SJSA1 (cell line): ENCODE data around the gene PLEKHH2. TPM values are rescaled to one million over a fixed set of nuclear protein-coding genes. Genes with fewer than 3 reads are reported as not detected.

ENCODE experiments used
- DNase-seq, 2 experiments: peaks; one replicate each; pipeline ENCODE4 v3.0.0-alpha.2; 2015 to 2020; ENCODE audit warnings: low spot score in 2 of 2, low read depth in 1 of 2
- H3K27ac ChIP-seq: fragments of 250-450 bp; sonication (Bioruptor Pico); 2 replicates; pipeline ENCODE4 v1.5.1; 2020; ENCODE audit warnings: mild to moderate bottlenecking, moderate library complexity
- H3K27me3 ChIP-seq: fragments of 250-450 bp; sonication (Bioruptor Pico); replicated peaks from 2 replicates; pipeline ENCODE4 v1.5.1; 2020; ENCODE audit warnings: mild to moderate bottlenecking, moderate library complexity
- H3K36me3 ChIP-seq: fragments of 250-450 bp; sonication (Bioruptor Pico); 2 replicates; pipeline ENCODE4 v1.5.1; 2020; ENCODE audit warnings: mild to moderate bottlenecking
- H3K4me1 ChIP-seq: fragments of 250-450 bp; sonication (Bioruptor Pico); replicated peaks from 2 replicates; pipeline ENCODE4 v1.6.1; 2021; ENCODE audit warnings: mild to moderate bottlenecking
- H3K4me3 ChIP-seq: fragments of 250-450 bp; sonication (Bioruptor Pico); 2 replicates; pipeline ENCODE4 v1.5.1; 2020; ENCODE audit warnings: mild to moderate bottlenecking
- H3K9me3 ChIP-seq: fragments of 250-450 bp; sonication (Bioruptor Pico); replicated peaks from 2 replicates; pipeline ENCODE4 v1.5.1; 2020; ENCODE audit warnings: mild to moderate bottlenecking
- total RNA-seq: library from RNA; depleted of rRNA; stranded (reverse); fragments of >200 nt; shearing (Covaris generic); gene quantifications from 2 replicates; pipeline ENCODE4 v1.2.3, GENCODE V29; 2014

The PLEKHH2 gene
- total RNA-seq, 1 experiment from 2014 or later, result 9.4 TPM

- no peaks in the 10 kb centered on the region for H3K27me3 ChIP-seq
- H3K4me3 ChIP-seq, result no peak overlapping the region
- no peaks in the 10 kb centered on the region for H3K4me1 ChIP-seq
- H3K36me3 ChIP-seq, result peaks cover 3% of the 10 kb centered on the region; the same call in 1 of the 2 replicates
- DNase-seq, result no peak
- no peaks in the 10 kb centered on the region for H3K9me3 ChIP-seq
- no peak overlapping the region for H3K27ac ChIP-seq
Measured at GRCh38 chr2:43766006-43766405, 128.9 kb downstream of the PLEKHH2 start.

DNA sequence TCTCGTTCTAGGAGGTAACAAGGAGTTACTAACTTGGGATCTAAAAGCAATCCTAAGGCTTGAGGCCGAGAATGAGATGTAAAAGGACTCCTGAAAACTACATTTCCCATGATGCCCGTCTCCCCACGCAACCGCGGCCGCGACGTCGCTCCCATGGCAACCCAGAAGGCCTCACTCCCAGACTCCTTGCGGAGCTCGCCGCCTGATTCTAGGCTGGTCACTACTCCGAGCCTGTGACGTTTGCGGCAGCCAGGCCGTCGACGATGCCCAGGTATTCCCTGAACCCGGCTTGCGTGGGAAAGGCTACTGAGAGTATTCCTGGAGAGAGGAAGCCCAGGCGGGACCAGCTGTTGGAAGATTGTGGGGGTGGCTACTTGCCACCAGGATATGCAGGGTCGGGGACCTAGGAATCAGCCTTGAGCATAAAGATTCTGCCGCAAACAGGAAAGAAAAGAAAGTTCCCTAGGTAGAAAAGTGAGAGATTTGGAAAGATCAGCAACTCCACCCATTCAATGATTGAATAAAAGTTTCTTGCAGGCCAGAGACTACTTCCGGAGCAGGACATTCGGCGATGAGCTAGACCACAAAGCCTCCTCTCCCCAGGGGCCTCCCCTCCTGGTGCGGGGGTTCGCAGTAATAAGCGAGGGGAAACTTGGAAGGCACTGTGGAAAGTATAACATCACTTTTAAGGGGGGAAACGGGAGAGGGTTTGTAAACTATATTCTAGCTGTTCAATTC lies 137.0 kb downstream of the PLEKHH2 start, which contains the start of gene DYNC2LI1:
DYNC2LI1 (plus strand) TSS at position 164 of the 738 bp plus-strand sequence; CDS start at position 264, 100 bp downstream.
- peak within 1 kb of the TSS; percentile 48 for H3K4me3 ChIP-seq
- H3K36me3 ChIP-seq, result no peaks in the 10 kb centered on the region
- H3K27ac ChIP-seq, result peak within 1 kb of the TSS; percentile 59; the same call in 1 of the 2 replicates
- peak; percentile 70 to 90 for DNase-seq
- H3K9me3 ChIP-seq, result no peaks in the 10 kb centered on the region
- no peaks in the 10 kb centered on the region for H3K27me3 ChIP-seq
- no peaks in the 10 kb centered on the region for H3K4me1 ChIP-seq

DNA sequence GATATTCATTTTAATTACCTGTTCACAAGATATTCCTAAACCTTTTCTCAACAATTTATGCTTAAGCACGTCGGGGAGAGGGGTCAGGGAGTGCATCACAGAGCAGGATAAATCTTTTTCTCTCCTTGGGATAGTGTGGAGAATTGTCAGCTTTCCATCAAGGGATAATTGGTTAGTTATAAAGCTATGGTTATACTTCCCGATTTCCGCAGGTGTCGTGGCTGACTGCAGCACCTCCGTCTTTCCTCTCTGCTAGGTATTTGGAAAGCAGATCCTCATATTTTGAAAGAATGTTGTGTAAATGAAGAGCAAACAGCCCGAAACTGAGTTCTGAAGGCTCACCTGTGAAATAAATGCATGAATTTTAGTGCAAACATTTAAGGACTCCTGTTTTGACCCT lies 137.6 kb downstream of the PLEKHH2 start:
- Histone ChIP-seq H3K4me1 (no peaks in the 10 kb centered on the region), H3K4me3 (peak overlapping the region; percentile 48), H3K27ac (peak overlapping the region; percentile 59; the same call in 1 of the 2 replicates), H3K9me3 (no peaks in the 10 kb centered on the region), H3K27me3 (no peaks in the 10 kb centered on the region), H3K36me3 (no peaks in the 10 kb centered on the region)
- DNase-seq, result no peak

- no peak overlapping the region for H3K27ac ChIP-seq
- H3K4me3 ChIP-seq, result no peak overlapping the region
- no peaks in the 10 kb centered on the region for H3K4me1 ChIP-seq
Measured at GRCh38 chr2:43776324-43776723, 139.3 kb downstream of the PLEKHH2 start.

DNA sequence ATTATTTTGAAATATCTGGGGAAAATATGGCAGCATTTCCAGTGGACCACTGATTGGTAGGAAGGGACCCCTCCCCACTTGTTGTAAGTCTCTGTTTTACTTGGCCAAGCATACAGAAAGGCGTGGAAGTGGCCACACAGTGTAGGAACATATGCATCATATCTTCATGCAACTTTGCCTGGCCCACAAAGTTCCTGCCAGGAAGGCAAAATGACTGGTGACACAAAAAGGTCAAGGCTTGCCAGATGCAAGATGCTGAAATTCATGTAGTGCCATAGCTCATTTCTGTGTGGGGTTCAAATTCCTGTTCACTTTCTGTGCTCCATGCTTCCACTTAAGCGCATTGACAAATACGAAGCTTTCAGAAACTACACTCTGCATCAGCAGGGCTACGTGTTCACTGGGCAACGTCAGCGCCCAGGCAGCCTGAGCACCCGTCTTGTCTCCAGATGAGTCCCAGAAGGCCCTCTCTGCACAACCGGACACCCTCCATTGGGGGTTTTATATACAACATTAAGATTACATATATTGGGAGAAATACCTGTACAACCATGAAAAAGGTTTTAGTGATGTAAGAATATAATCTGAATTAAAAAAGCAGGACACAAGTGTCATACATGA lies 140.4 kb downstream of the PLEKHH2 start:
- DNase-seq, result no peak
- Histone ChIP-seq H3K27me3 (no peaks in the 10 kb centered on the region), H3K9me3 (no peaks in the 10 kb centered on the region), H3K4me3 (no peak overlapping the region), H3K36me3 (no peaks in the 10 kb centered on the region), H3K4me1 (no peaks in the 10 kb centered on the region), H3K27ac (no peak overlapping the region)

More at GRCh38 chr2:43776324-43776723, 139.3 kb downstream of the PLEKHH2 start:
- Histone ChIP-seq H3K27me3 (no peaks in the 10 kb centered on the region), H3K36me3 (no peaks in the 10 kb centered on the region), H3K9me3 (no peaks in the 10 kb centered on the region)
- no peak for DNase-seq

DNA sequence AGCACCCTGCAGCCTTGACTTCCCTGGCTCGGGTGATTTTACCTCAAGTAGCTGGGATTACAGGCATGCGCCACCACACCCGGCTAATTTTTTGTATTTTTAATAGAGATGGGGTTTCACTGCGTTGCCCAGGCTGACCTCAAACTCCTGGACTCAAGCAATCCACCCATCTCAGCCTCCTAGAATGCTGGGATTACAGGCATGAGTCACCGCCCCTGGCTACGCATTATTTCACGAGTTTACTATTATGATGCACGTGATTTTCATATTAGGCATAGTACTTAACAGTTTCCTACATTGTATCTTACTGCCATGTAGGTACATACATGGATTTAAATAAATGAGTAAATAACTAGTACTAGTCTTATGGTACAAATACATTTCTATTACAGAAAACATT lies 141.2 kb downstream of the PLEKHH2 start:
- Histone ChIP-seq H3K36me3 (no peaks in the 10 kb centered on the region), H3K4me1 (no peaks in the 10 kb centered on the region), H3K4me3 (no peak overlapping the region), H3K9me3 (no peaks in the 10 kb centered on the region), H3K27ac (no peak overlapping the region), H3K27me3 (no peaks in the 10 kb centered on the region)
- no peak for DNase-seq

DNA sequence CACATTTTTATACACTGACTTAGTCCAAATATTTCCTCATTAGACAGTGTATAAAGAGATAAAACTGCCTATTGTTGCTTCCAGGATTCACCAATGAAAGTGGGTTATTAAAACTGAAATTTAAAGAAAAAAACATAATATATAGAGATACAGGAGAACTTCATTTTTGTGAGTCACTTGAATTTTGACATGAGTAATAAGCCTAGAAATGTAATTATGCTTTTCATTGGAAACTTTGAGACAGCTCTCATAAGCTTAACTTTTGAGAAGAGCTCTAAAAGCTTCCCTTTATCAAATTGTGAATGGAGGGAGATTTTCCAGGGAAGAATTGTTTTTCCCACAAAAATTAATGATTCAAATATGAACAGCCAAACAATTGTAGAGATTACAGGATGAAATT lies 150.8 kb downstream of the PLEKHH2 start:
- DNase-seq, result no peak
- Histone ChIP-seq H3K4me1 (no peaks in the 10 kb centered on the region), H3K9me3 (no peaks in the 10 kb centered on the region), H3K27me3 (no peaks in the 10 kb centered on the region), H3K4me3 (no peak overlapping the region), H3K36me3 (peaks cover 4% of the 10 kb centered on the region; the same call in 1 of the 2 replicates), H3K27ac (no peak overlapping the region)

DNA sequence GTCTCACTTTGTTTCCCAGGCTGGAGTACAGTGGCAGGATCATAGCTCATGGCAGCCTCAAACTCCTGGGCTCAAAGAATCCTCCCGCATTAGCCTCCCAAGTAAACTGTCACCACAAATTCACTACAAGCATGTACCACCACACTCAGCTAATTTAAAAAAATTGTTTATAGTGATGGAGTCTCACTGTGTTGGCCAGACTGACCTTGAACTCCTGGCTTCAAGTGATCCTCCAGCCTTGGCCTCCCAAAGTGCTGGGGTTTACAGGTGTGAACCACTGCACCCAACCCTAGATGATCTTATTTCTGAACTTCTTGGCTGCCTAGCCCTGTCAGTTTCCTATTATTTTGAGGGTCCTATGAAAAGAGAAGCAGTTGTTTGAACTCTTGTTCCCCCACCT lies 151.6 kb downstream of the PLEKHH2 start:
- no peaks in the 10 kb centered on the region for H3K9me3 ChIP-seq
- H3K27me3 ChIP-seq, result no peaks in the 10 kb centered on the region
- no peaks in the 10 kb centered on the region for H3K4me1 ChIP-seq
- DNase-seq, result no peak
- H3K27ac ChIP-seq, result no peak overlapping the region
- H3K36me3 ChIP-seq, result peaks cover 4% of the 10 kb centered on the region; the same call in 1 of the 2 replicates
- no peak overlapping the region for H3K4me3 ChIP-seq

DNA sequence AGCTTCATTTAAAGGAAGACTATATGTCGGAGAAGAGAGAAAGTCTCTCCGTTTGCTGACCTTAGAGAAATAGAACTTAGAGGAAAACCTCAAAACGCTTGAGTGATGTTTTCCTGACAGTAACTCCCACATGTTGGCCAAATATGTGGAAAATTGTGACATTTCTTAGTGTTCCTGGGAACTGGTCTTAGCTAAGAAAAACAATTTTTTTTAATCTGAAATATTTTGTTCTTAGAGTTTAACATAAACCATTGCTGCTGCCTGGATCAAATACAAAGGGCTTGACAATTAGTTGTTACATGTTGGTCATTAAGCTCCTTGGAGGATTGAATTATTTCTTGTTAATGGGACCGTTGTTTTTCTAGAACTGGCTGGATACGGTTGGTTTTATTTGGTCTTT lies 153.1 kb downstream of the PLEKHH2 start:
- Histone ChIP-seq H3K36me3 (peaks cover 4% of the 10 kb centered on the region; the same call in 1 of the 2 replicates), H3K4me1 (no peaks in the 10 kb centered on the region), H3K27ac (no peak overlapping the region), H3K4me3 (no peak overlapping the region), H3K27me3 (no peaks in the 10 kb centered on the region), H3K9me3 (no peaks in the 10 kb centered on the region)
- DNase-seq, result no peak

GRCh38 chr2:43791035-43791765 lies 154.1 kb downstream of the PLEKHH2 start:
- no peak overlapping the region for H3K27ac ChIP-seq
- H3K4me1 ChIP-seq, result no peaks in the 10 kb centered on the region
- peaks cover 4% of the 10 kb centered on the region; the same call in 1 of the 2 replicates for H3K36me3 ChIP-seq
- no peak overlapping the region for H3K4me3 ChIP-seq
- no peak for DNase-seq
- H3K9me3 ChIP-seq, result no peaks in the 10 kb centered on the region
- H3K27me3 ChIP-seq, result no peaks in the 10 kb centered on the region

GRCh38 chr2:43792653-43793052 lies 155.6 kb downstream of the PLEKHH2 start:
- DNase-seq, result no peak
- H3K36me3 ChIP-seq, result peaks cover 4% of the 10 kb centered on the region; the same call in 1 of the 2 replicates
- H3K27ac ChIP-seq, result no peak overlapping the region
- H3K4me3 ChIP-seq, result no peak overlapping the region
- no peaks in the 10 kb centered on the region for H3K27me3 ChIP-seq
- no peaks in the 10 kb centered on the region for H3K9me3 ChIP-seq
- no peaks in the 10 kb centered on the region for H3K4me1 ChIP-seq

GRCh38 chr2:43794956-43795355 lies 157.9 kb downstream of the PLEKHH2 start:
- no peaks in the 10 kb centered on the region for H3K9me3 ChIP-seq
- H3K4me1 ChIP-seq, result no peaks in the 10 kb centered on the region
- no peak for DNase-seq
- no peak overlapping the region for H3K27ac ChIP-seq
- H3K27me3 ChIP-seq, result no peaks in the 10 kb centered on the region
- H3K36me3 ChIP-seq, result peaks cover under 1% of the 10 kb centered on the region; the same call in 1 of the 2 replicates
- no peak overlapping the region for H3K4me3 ChIP-seq

DNA sequence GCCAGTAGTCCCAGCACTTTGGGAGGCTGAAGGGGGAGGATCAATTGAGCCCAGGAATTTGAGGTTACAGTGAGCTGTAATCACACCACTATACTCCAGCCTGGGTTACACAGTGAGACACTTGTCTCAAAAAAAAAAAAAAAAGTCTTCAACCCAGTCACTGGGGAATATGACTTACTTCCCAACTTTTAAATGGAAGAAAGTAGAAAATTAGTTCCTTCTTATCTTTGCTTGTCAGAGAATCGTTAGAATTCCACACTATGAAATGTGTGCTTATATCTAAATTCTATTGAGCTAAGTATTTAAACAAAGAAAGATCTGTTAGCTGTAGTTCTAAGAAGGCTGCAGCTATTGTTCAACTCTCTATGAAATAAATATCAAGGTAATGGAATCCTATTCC lies 159.1 kb downstream of the PLEKHH2 start:
- no peak overlapping the region for H3K27ac ChIP-seq
- no peaks in the 10 kb centered on the region for H3K27me3 ChIP-seq
- H3K9me3 ChIP-seq, result no peaks in the 10 kb centered on the region
- no peaks in the 10 kb centered on the region for H3K36me3 ChIP-seq
- no peaks in the 10 kb centered on the region for H3K4me1 ChIP-seq
- DNase-seq, result no peak
- H3K4me3 ChIP-seq, result no peak overlapping the region

- no peaks in the 10 kb centered on the region; the same call in 1 of the 2 replicates for H3K36me3 ChIP-seq
- H3K4me3 ChIP-seq, result no peak overlapping the region
- DNase-seq, result no peak
- no peaks in the 10 kb centered on the region for H3K27me3 ChIP-seq
- H3K4me1 ChIP-seq, result no peaks in the 10 kb centered on the region
- no peaks in the 10 kb centered on the region for H3K9me3 ChIP-seq
- no peak overlapping the region for H3K27ac ChIP-seq
Measured at GRCh38 chr2:43798300-43798699, 161.2 kb downstream of the PLEKHH2 start.
